ENCODE measurements around the gene TUSC2. TPM values are rescaled to one million over a fixed set of nuclear protein-coding genes. Genes with fewer than 3 reads are reported as not detected.
A peak's percentile ranks its signal among the peaks of the same experiment; 100 is the strongest.

Gene TUSC2
- total and polyA plus RNA-seq, 2 of the 13 experiments (the other 11 are each of a cell fraction or from before 2014, with no cell fraction given) = 36.7 to 39.1 TPM

GRCh38 chr3:50297896-50298725 is 29.9 kb downstream of the TUSC2 start:
- 24% methylated on average over 6 of the region's 9 CpGs for WGBS (ENCODE audit: low lambda C conversion rate)
- ATAC-seq = peak; percentile 2; the same call in 1 of the 3 replicates
- ChIA-PET POLR2A (interaction anchor here (0.8 to 7.9 kb wide), 11 partner anchors 12 to 102 kb away, joined by 3 to 222 read pairs (median 9); partner anchors contain the start of genes GNAI2, HYAL2 and TUSC2), CTCF (ENCODE audit: low intra/inter-chr PET ratio, low total read pairs) (no interaction called here)
- no peaks in the 10 kb centered on the region for H3K9me3 ChIP-seq (ENCODE audit: low read length)
- peak; percentile 15 for FAIRE-seq
- peaks cover 1 to 3% of the 10 kb centered on the region in 2 experiments; a peak in 2 of 5 replicates for H3K36me3 ChIP-seq (replicated peaks in 1 of 2; ENCODE audit: control insufficient read depth in 1 of 2, insufficient read depth in 2 of 2, low read length in 2 of 2)
- H2AFZ ChIP-seq (ENCODE audit: low read length) = no peak overlapping the region
- H3K27me3 ChIP-seq (ENCODE audit: control insufficient read depth in 1 of 2, insufficient read depth in 2 of 2, low read length in 2 of 2) = no peaks in the 10 kb centered on the region; a peak in 1 of 5 replicates
- BruUV-seq (replicated peaks) = no TSS peak
- DNase-seq (ENCODE audit: low spot score) = no peak
- H3K4me2 ChIP-seq (ENCODE audit: low read depth, low read length) = peak overlapping the region; percentile 87
- peak overlapping the region; percentile 66 to 91 (median 89) for H3K4me3 ChIP-seq (replicated peaks in 1 of 3; ENCODE audit: insufficient read depth in 1 of 3, low read depth in 2 of 3, low read length in 3 of 3)
- H3K9ac ChIP-seq (ENCODE audit: insufficient read depth, low read depth, low read length) = peak overlapping the region; percentile 79
- peak overlapping the region; percentile 73 for H3K27ac ChIP-seq (ENCODE audit: extremely low read length, insufficient read depth, low read length)
- in situ Hi-C loops (cut with HindIII; ENCODE audit: extremely low pct_ligation_motif_present, low pct_unique_long_range_greater_than_20kb) (no loop called here), intact Hi-C loops (cut with micrococcal nuclease; ENCODE audit: unreplicated experiment) (no loop called here)
- H4K20me1 ChIP-seq (ENCODE audit: insufficient read depth, low read length) = peaks cover 11% of the 10 kb centered on the region
- peaks cover 35% of the 10 kb centered on the region for H3K79me2 ChIP-seq (ENCODE audit: insufficient read depth, low read length)
- peaks cover 56% of the 10 kb centered on the region for H3K4me1 ChIP-seq (ENCODE audit: insufficient read depth, low read length)
- TF ChIP-seq, protein P1, sequence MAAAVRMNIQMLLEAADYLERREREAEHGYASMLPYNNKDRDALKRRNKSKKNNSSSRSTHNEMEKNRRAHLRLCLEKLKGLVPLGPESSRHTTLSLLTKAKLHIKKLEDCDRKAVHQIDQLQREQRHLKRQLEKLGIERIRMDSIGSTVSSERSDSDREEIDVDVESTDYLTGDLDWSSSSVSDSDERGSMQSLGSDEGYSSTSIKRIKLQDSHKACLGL (CRISPR knock-in tag; IDR thresholded peaks at IDR 0.05) = 0 out of 2 replicates have a peak, but pooled peaks have one; percentile 4
- TF ChIP-seq ZNF891 (CRISPR knock-in tag; IDR thresholded peaks at IDR 0.05) (0 out of 2 replicates have a peak, but pooled peaks have one; percentile 2), ZC3H4 (CRISPR knock-in tag; IDR thresholded peaks at IDR 0.05; ENCODE audit: borderline replicate concordance) (0 out of 2 replicates have a peak, but pooled peaks have one; percentile 42), ZBTB8A (CRISPR knock-in tag; IDR thresholded peaks at IDR 0.05; ENCODE audit: borderline replicate concordance, low read depth) (no peak), ZNF768 (CRISPR knock-in tag; IDR thresholded peaks at IDR 0.05) (0 out of 2 replicates have a peak, but pooled peaks have one; percentile 20), EP300 (IDR thresholded peaks at IDR 0.05; ENCODE audit: low read depth in 2 of 2, low read length in 2 of 2) (no peak), EP300 (CRISPR knock-in tag; IDR thresholded peaks at IDR 0.05; ENCODE audit: borderline replicate concordance) (no peak)
- TF ChIP-seq, protein P2, sequence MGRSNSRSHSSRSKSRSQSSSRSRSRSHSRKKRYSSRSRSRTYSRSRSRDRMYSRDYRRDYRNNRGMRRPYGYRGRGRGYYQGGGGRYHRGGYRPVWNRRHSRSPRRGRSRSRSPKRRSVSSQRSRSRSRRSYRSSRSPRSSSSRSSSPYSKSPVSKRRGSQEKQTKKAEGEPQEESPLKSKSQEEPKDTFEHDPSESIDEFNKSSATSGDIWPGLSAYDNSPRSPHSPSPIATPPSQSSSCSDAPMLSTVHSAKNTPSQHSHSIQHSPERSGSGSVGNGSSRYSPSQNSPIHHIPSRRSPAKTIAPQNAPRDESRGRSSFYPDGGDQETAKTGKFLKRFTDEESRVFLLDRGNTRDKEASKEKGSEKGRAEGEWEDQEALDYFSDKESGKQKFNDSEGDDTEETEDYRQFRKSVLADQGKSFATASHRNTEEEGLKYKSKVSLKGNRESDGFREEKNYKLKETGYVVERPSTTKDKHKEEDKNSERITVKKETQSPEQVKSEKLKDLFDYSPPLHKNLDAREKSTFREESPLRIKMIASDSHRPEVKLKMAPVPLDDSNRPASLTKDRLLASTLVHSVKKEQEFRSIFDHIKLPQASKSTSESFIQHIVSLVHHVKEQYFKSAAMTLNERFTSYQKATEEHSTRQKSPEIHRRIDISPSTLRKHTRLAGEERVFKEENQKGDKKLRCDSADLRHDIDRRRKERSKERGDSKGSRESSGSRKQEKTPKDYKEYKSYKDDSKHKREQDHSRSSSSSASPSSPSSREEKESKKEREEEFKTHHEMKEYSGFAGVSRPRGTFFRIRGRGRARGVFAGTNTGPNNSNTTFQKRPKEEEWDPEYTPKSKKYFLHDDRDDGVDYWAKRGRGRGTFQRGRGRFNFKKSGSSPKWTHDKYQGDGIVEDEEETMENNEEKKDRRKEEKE (IDR thresholded peaks at IDR 0.05) = no peak

Data from HepG2 (cell line).